Naive thymus-derived CD8-positive, alpha-beta T cell (primary cell): Measurements from ENCODE around the gene CRYBA2. TPM values are rescaled to one million over a fixed set of nuclear protein-coding genes. Genes with fewer than 3 reads are reported as not detected.
A peak's percentile ranks its signal among the peaks of the same experiment; 100 is the strongest.

ENCODE experiments used
- ATAC-seq, 2 donors: fragments of 150-1000 bp; cut with Tn5 transposase in 1 of 2; sonication (Bioruptor Pico), chemical (Tn5 transposase) in 1 of 2; 1 replicate in 1 of 2; 2 replicates in 1 of 2; pipeline ENCODE4 v1.10.0; 2021; ENCODE audit warnings: mild to moderate bottlenecking in 2 of 2, moderate library complexity in 2 of 2
- POLR2A ChIA-PET: fragments of 350-600 bp; sonication (Branson Sonifier 250); formaldehyde crosslinking; loops from one replicate; lab custom pipeline; 2021; ENCODE audit warnings: antibody characterized with exemption; lab: Charles Lee
- DNase-seq, 10 donors: peaks; one replicate each; pipeline versions ENCODE4 v3.0.0 to v3.0.0-alpha.2; 2020 to 2022
- H3K27ac Mint-ChIP-seq, 10 donors: one replicate each; pipeline ENCODE4 v1.8.0; 2020 to 2022; ENCODE audit warnings: mild to moderate bottlenecking in 10 of 10, mixed read lengths in 10 of 10, moderate library complexity in 4 of 10, inconsistent platforms in 1 of 10
- H3K27me3 Mint-ChIP-seq, 5 donors: one replicate each; pipeline ENCODE4 v1.8.0; 2021 to 2022; ENCODE audit warnings: mixed read lengths in 5 of 5
- H3K36me3 Mint-ChIP-seq, 3 donors: one replicate each; pipeline ENCODE4 v1.8.0; 2020 to 2022; ENCODE audit warnings: mixed read lengths in 3 of 3, mild to moderate bottlenecking in 2 of 3, inconsistent platforms in 1 of 3
- H3K4me1 Mint-ChIP-seq, 4 donors: one replicate each; pipeline ENCODE4 v1.8.0; 2021 to 2022; ENCODE audit warnings: mixed read lengths in 4 of 4
- H3K4me3 Mint-ChIP-seq, 10 donors: one replicate each; pipeline ENCODE4 v1.8.0; 2020 to 2022; ENCODE audit warnings: mild to moderate bottlenecking in 10 of 10, mixed read lengths in 10 of 10, moderate library complexity in 6 of 10, inconsistent platforms in 1 of 10
- H3K9me3 Mint-ChIP-seq, 9 donors: one replicate each; pipeline ENCODE4 v1.8.0; 2020 to 2022; ENCODE audit warnings: mixed read lengths in 9 of 9, mild to moderate bottlenecking in 3 of 9, inconsistent platforms in 1 of 9, moderate library complexity in 1 of 9
- polyA plus RNA-seq, 3 donors: library from polyadenylated mRNA; unstranded; fragments of 300-500 nt; fragmentation: Illumina TruSeq; gene quantifications; one replicate each; pipeline ENCODE4 v1.2.3, GENCODE V29; 2021
- total RNA-seq, 8 experiments: library from RNA in 2 of 8; stranded (reverse) in 2 of 8; gene quantifications; one replicate each; pipeline ENCODE4 v1.2.3 and lab custom pipeline; 2021 to 2026

CRYBA2 gene, protein sequence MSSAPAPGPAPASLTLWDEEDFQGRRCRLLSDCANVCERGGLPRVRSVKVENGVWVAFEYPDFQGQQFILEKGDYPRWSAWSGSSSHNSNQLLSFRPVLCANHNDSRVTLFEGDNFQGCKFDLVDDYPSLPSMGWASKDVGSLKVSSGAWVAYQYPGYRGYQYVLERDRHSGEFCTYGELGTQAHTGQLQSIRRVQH
- total RNA-seq, result not detected
- polyA plus RNA-seq, result not detected
- 0 reads per million in 6 experiments for total RNA-seq (lab: John Stamatoyannopoulos, UW)

- peak; percentile 30 to 43 for ATAC-seq
- Mint-ChIP-seq H3K9me3 (peaks cover 0 to 3% (median 0%) of the 10 kb centered on the region in 9 donors), H3K36me3 (peaks cover 0 to 2% (median 0%) of the 10 kb centered on the region in 3 donors), H3K4me3 (peak within 1 kb of the TSS in 7 of 10 donors; percentile 24 to 61 (median 33)), H3K4me1 (peaks cover 5 to 19% (median 12%) of the 10 kb centered on the region in 4 donors), H3K27ac (no peak within 1 kb of the TSS), H3K27me3 (peaks cover 44 to 91% (median 70%) of the 10 kb centered on the region in 5 donors)
- POLR2A ChIA-PET, result no interaction called here
- no peak for DNase-seq
Measured at GRCh38 chr2:218993345-218994315, at the start of gene CRYBA2. CRYBA2 (minus strand) TSS chr2:218993422; CDS start chr2:218993176, 246 bp downstream.

GRCh38 chr2:219042750-219043149 lies 49.5 kb upstream of the CRYBA2 start:
- peaks cover 0 to 2% (median 0%) of the 10 kb centered on the region in 3 donors for H3K36me3 Mint-ChIP-seq
- no peak for ATAC-seq
- H3K9me3 Mint-ChIP-seq, result peaks cover 0 to 4% (median 0%) of the 10 kb centered on the region in 9 donors
- H3K4me1 Mint-ChIP-seq, result peaks cover 8 to 15% (median 11%) of the 10 kb centered on the region in 4 donors
- no peak for DNase-seq
- POLR2A ChIA-PET, result no interaction called here
- peaks cover 46 to 97% (median 71%) of the 10 kb centered on the region in 5 donors for H3K27me3 Mint-ChIP-seq
- no peak overlapping the region for H3K4me3 Mint-ChIP-seq
- H3K27ac Mint-ChIP-seq, result peak overlapping the region in 1 of 10 donors; percentile 37

GRCh38 chr2:219042157-219042556 lies 48.9 kb upstream of the CRYBA2 start:
- Mint-ChIP-seq H3K27me3 (peaks cover 42 to 97% (median 73%) of the 10 kb centered on the region in 5 donors), H3K4me1 (peaks cover 8 to 15% (median 11%) of the 10 kb centered on the region in 4 donors), H3K4me3 (peak overlapping the region in 1 of 10 donors; percentile 79), H3K9me3 (peaks cover 0 to 4% (median 0%) of the 10 kb centered on the region in 9 donors), H3K36me3 (peaks cover 0 to 2% (median 0%) of the 10 kb centered on the region in 3 donors), H3K27ac (peak overlapping the region in 1 of 10 donors; percentile 87)
- no peak for DNase-seq
- no peak for ATAC-seq
- POLR2A ChIA-PET, result no interaction called here

GRCh38 chr2:219041252-219041651 lies 48.0 kb upstream of the CRYBA2 start, which contains the start of gene CFAP65:
CFAP65 (minus strand) TSS chr2:219041516; CDS start chr2:219039048, 2,468 bp downstream.
- ATAC-seq (peak; percentile 44 to 59), DNase-seq (peak in 4 of 10 donors; percentile 38 to 67 (median 42))
- Mint-ChIP-seq H3K9me3 (peaks cover 0 to 4% (median 0%) of the 10 kb centered on the region in 9 donors), H3K36me3 (peaks cover 0 to 2% (median 0%) of the 10 kb centered on the region in 3 donors), H3K27me3 (peaks cover 36 to 97% (median 70%) of the 10 kb centered on the region in 5 donors), H3K27ac (peak within 1 kb of the TSS in 1 of 10 donors; percentile 87), H3K4me3 (peak within 1 kb of the TSS; percentile 43 to 82 (median 77)), H3K4me1 (peaks cover 8 to 15% (median 11%) of the 10 kb centered on the region in 4 donors)
- POLR2A ChIA-PET, result no interaction called here

DNA sequence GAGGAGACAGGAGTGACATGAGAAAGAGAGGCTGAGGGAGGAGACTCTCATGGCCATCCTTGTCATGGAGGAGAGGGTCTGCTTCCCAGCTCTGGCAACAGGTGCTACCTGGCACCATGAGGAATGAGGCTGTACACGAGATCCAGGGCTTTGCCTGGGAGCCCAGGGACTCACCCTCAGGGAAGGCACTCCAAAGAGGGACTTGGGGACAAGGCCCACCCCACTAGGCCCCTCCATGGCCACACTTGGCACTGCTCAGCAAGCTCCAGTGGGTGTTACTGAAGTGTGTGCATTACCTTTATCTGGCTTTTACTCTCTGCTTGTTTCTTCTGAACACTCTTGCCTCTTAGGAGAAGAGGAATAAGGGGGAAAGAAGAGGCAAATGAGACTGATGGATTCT lies 45.4 kb upstream of the CRYBA2 start:
- POLR2A ChIA-PET, result no interaction called here
- Mint-ChIP-seq H3K27me3 (peaks cover 30 to 99% (median 69%) of the 10 kb centered on the region in 5 donors), H3K36me3 (peaks cover 0 to 2% (median 0%) of the 10 kb centered on the region in 3 donors), H3K4me1 (peaks cover 8 to 15% (median 11%) of the 10 kb centered on the region in 4 donors), H3K9me3 (peaks cover 0 to 3% (median 0%) of the 10 kb centered on the region in 9 donors), H3K4me3 (no peak overlapping the region), H3K27ac (no peak overlapping the region)
- no peak for ATAC-seq
- peak in 1 of 10 donors; percentile 54 for DNase-seq

DNA sequence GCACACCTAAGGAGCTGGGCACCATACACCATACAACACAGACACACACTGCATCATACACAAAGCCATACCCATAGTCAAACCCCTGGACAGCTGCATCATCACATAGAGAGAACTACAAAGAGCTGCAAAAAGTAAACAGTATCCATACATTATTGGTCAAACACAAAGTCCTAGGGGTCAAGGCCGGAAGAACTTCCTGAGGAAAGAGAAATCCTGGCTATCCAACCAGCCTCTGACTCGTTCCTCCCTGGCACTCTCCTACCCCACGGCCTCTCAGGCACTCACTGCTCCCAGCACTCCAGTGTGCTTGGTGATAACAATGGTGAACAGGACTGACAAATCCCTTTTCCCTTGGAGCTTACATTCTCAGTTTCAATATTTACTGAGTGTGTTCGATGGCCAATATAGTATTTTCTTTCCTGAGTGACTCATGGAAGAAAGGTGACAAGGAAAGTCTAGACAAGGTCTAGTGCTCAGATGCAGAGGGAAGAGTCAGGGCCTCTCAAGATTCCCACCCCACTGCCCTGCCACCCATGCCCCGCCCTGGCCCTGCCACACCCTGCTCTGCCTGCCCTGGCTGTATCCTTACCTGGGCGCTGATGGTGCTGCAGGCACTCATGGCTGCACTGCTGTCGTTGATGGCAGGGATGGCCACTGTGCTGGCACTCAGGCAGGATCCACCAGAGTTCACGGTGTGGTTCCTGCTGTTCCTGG lies 44.7 kb upstream of the CRYBA2 start:
- H3K27ac Mint-ChIP-seq, result no peak overlapping the region
- peaks cover 0 to 2% (median 0%) of the 10 kb centered on the region in 3 donors for H3K36me3 Mint-ChIP-seq
- peaks cover 28 to 99% (median 68%) of the 10 kb centered on the region in 5 donors for H3K27me3 Mint-ChIP-seq
- no peak overlapping the region for H3K4me3 Mint-ChIP-seq
- POLR2A ChIA-PET, result no interaction called here
- H3K4me1 Mint-ChIP-seq, result peaks cover 8 to 15% (median 11%) of the 10 kb centered on the region in 4 donors
- no peak for ATAC-seq
- H3K9me3 Mint-ChIP-seq, result peaks cover 0 to 3% (median 0%) of the 10 kb centered on the region in 9 donors
- peak in 1 of 10 donors; percentile 46 for DNase-seq

DNA sequence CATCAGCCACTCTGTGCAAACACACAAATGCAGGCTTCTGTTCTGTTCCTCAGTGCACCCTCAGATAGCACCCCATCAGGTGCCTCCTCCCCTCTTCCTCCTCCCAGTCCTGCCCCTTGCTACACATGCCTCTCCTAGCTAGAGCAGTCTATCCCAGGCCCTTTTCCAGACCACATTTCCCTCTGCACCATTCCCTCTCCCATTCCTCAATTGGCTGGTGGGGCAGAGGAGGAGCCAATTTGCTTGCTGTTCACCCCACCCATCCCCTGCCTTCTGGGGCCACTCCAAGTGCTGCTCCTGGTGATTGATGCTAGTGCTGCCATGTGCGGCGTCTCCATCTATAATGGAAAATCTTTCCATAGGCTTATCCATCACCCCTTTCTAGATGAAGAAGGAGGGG lies 42.7 kb upstream of the CRYBA2 start:
- DNase-seq (no peak), ATAC-seq (no peak)
- Mint-ChIP-seq H3K4me1 (peaks cover 0 to 2% (median under 1%) of the 10 kb centered on the region in 4 donors), H3K36me3 (no peaks in the 10 kb centered on the region), H3K27ac (no peak overlapping the region), H3K4me3 (no peak overlapping the region), H3K27me3 (peaks cover 13 to 91% (median 58%) of the 10 kb centered on the region in 5 donors), H3K9me3 (peaks cover 0 to 3% (median 0%) of the 10 kb centered on the region in 9 donors)
- POLR2A ChIA-PET, result no interaction called here

GRCh38 chr2:219034823-219035222 lies 41.6 kb upstream of the CRYBA2 start:
- H3K27me3 Mint-ChIP-seq, result peaks cover 7 to 89% (median 53%) of the 10 kb centered on the region in 5 donors
- ATAC-seq, result no peak
- peaks cover 0 to 3% (median 0%) of the 10 kb centered on the region in 9 donors for H3K9me3 Mint-ChIP-seq
- H3K4me1 Mint-ChIP-seq, result peaks cover 0 to 2% (median under 1%) of the 10 kb centered on the region in 4 donors
- H3K27ac Mint-ChIP-seq, result no peak overlapping the region
- no peak for DNase-seq
- H3K36me3 Mint-ChIP-seq, result no peaks in the 10 kb centered on the region
- H3K4me3 Mint-ChIP-seq, result no peak overlapping the region
- POLR2A ChIA-PET, result no interaction called here

DNA sequence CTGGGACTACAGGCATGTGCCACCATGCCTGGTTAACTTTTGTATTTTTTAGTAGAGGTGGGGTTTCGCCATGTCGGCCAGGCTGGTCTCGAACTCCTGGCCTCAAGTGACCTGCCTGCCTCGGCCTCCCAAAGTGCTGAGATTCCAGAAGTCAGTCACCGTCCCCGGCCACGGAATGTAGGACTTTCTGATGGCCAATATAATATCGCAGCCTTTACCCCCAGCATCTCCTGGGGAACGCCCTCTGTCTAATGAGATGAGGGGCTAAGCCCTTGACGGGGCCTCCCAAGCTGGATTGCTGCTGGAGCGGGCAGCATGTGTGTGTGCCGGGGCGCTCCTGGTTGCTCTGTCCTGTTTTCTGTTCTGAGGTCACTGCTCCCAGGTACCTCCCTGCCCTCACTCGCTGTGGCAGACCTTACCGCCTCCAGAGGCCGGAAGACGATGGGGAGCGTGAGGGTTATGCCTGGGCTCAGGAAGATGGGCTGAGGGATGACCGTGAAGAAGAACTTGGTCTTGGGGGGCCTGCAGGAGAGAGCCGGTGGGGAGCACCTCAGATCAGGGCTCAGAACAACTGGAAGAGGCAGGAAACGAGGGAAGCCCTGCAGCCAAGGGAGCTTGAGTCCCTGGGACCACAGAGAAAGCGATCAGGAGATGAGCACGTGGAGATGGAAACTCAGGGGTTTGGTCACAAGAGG lies 39.0 kb upstream of the CRYBA2 start:
- Mint-ChIP-seq H3K27me3 (peaks cover 5 to 66% (median 41%) of the 10 kb centered on the region in 5 donors), H3K4me1 (peaks cover 0 to 5% (median under 1%) of the 10 kb centered on the region in 4 donors), H3K27ac (no peak overlapping the region), H3K36me3 (no peaks in the 10 kb centered on the region), H3K9me3 (no peaks in the 10 kb centered on the region), H3K4me3 (no peak overlapping the region)
- POLR2A ChIA-PET, result no interaction called here
- DNase-seq, result peak in 1 of 10 donors; percentile 41
- no peak for ATAC-seq

DNA sequence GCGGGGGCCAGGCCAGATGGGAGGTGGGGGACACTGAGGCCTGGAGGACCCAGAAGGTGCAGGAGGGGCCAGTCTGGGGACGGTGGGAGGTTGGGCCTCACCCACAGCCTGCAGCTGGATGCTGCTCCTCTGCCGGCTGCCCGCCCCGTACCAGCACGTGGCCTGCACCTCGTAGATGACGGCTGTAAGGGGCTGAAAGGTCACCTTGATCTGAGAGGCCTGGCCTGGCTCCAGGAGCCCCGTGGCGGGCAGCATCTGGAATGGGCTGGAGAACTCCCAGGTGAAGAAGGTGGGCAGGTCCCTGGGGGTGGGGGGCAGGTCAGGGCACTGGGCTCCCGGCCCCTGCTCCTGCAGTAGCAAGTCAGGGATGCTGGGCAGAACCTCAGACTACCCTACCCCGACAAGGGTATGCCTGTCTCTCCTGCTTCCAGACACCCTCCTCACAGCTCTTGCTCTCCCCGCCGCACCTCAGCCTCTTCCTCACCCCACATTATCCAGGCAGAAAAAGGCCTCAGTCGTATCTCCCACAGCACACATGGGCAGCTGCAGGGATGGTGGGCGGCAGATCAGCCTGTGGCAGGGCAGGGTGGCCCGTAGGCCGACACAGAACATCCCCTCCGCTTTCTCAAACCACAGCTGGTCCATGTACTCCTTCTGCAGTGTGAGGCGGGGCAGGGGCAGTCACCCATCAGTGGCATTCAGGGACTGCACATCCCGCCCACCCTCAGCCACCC lies 38.0 kb upstream of the CRYBA2 start:
- DNase-seq, result peak in 1 of 10 donors; percentile 46
- no peaks in the 10 kb centered on the region for H3K9me3 Mint-ChIP-seq
- no peak overlapping the region for H3K27ac Mint-ChIP-seq
- POLR2A ChIA-PET, result interaction anchor here (0.6 kb wide), 1 partner anchor 226 kb away, joined by 3 read pairs; no protein-coding TSS in a partner anchor
- H3K4me3 Mint-ChIP-seq, result no peak overlapping the region
- no peak for ATAC-seq
- H3K27me3 Mint-ChIP-seq, result peaks cover 5 to 56% (median 40%) of the 10 kb centered on the region in 5 donors
- H3K4me1 Mint-ChIP-seq, result peaks cover 0 to 5% (median under 1%) of the 10 kb centered on the region in 4 donors
- H3K36me3 Mint-ChIP-seq, result no peaks in the 10 kb centered on the region
